ENCODE results near the gene RAB4A. TPM values are rescaled to one million over a fixed set of nuclear protein-coding genes. Genes with fewer than 3 reads are reported as not detected.

Gene RAB4A
- total RNA-seq, 2 donors from 2014 or later, result 91.6 to 100 TPM

DNA sequence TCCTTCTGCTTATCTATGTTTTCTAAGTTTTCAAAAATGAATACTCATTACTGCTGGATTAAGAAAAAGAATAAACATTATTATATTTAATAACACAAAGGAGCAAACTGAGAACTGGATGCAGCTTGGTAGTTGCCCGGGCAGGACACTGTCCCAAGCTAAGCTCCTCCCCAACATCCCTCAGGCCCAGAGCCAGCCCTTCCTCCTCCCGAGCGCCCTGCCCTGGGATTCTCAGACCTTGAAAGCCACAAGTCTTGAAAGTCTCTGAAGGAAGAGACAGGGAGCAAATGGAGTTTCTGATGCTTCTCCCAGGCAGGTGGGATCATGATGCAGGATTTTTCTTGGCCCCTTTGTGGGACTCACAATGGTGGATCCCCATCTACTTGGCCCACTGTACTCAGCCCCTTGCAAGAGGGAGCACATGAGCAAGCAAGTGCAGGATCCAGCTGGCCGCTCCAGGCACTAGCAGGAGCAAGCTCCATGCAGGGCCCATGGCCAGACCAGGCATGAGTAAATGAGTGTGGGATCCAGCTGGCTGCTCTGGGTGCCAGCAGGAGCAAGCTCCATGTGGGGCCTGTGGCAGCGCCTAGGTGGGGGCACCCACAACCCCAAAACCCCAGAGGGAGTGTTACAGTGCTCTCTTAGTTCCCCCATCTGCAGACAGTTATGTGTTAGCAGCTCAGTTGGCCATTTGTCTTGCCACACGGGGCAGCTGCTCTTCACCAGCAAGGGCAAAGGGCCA, 32.1 kb upstream of the RAB4A start:
- intact Hi-C loops (cut with DNase I), result no loop called here
- ATAC-seq, result peak; percentile 67

DNA sequence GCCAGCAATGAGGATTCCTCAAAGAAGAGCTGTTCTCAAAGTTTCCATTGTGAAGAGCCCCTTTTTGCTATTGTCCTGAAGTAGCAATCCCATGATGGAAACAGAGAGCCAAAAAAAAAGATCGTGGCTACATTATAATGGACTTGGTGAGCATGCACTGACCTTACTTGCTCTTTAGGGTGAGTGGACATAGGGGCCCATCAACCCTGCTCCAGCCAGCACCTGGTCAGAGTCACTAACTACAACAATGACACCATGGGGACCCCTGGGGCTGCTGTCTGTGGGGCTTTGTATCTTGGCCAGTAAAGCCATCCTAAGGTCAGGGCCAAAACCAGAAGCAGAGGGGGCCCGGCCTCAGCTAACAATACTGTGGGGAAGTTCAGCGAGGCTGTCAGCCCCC, 30.4 kb upstream of the RAB4A start:
- ATAC-seq (no peak), DNase-seq (no peak)
- intact Hi-C loops (cut with DNase I), result no loop called here

More for the DNA sequence above, 32.1 kb upstream of the RAB4A start:
- peak; percentile 31 for DNase-seq

DNA sequence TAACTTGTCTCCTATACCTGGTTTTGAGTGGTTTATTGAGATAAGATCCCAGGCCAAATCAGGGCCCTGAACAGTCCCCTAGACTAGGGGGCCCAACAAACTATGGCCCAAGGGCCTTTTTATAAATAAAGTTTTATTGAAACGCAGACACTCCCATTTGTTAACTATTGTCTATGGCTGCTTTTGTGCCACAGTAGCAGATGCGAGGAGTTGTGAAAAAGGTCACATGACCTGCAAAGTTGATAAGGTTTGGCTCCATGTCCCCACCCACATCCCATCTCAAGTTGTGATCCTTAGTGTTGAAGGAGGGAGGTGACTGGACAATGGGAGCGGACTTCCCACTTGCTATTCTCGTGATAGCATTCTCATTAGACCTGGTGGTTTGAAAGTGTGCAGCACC, 29.5 kb upstream of the RAB4A start:
- no peak for DNase-seq
- no peak for ATAC-seq
- intact Hi-C loops (cut with DNase I), result no loop called here

DNA sequence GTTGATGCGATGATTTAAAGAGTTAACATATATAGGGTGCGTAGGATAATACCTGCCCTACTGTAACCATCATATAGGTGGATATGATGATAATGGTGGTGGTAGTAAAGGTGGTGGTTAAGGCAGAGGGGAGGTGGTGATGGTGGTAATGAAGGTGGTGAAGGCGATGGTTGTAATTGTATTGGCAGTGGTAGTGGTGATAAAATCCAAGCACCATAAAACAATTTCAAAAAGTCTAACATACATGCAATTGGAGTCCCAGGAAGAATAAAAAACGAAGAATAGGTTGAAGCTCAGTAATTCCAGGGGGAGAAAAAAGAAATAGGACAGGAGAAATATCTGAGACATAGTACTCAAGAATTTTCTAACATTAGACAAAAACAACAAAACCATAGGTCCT, 27.3 kb upstream of the RAB4A start:
- ATAC-seq, result no peak
- intact Hi-C loops (cut with DNase I), result no loop called here
- no peak for DNase-seq

DNA sequence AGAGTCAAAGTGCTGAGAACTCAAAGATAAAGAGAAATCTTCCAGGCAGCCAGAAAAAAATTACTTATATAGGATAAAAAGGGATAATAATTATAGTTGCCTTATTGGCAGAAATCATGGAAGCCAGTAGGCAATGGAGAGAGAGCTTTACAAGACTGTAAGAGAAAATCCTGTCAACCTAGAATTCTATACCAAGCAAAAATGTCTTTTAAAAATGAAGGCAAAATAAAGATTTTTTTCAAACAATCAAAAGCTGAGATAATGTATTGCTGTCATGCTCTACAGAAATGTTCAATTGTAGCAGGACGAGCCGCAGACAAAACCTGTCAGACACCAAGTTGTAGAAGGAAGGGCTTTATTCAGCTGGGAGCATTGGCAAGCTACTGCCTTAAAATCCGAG, 26.8 kb upstream of the RAB4A start:
- ATAC-seq (no peak), DNase-seq (no peak)
- intact Hi-C loops (cut with DNase I), result no loop called here

DNA sequence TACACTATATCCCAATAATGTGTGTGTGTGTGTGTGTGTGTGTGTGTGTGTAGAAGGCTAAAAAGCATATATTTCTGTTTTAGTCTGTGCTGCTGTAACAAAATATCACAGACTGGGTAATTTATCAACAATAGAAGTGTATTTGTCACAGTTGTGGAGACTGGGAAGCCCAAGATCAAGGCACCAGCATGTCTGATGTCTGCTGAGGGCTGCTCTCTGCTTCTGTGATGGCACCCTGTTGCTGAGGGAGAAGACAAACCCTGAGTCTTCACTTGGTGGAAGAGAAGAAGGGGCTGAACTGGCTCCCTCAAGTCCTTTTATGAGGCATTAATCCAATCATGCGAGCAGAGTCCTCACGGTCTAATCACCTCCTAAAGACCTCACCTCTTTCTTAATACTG, 23.0 kb upstream of the RAB4A start:
- DNase-seq, result no peak
- no peak for ATAC-seq
- intact Hi-C loops (cut with DNase I), result no loop called here

DNA sequence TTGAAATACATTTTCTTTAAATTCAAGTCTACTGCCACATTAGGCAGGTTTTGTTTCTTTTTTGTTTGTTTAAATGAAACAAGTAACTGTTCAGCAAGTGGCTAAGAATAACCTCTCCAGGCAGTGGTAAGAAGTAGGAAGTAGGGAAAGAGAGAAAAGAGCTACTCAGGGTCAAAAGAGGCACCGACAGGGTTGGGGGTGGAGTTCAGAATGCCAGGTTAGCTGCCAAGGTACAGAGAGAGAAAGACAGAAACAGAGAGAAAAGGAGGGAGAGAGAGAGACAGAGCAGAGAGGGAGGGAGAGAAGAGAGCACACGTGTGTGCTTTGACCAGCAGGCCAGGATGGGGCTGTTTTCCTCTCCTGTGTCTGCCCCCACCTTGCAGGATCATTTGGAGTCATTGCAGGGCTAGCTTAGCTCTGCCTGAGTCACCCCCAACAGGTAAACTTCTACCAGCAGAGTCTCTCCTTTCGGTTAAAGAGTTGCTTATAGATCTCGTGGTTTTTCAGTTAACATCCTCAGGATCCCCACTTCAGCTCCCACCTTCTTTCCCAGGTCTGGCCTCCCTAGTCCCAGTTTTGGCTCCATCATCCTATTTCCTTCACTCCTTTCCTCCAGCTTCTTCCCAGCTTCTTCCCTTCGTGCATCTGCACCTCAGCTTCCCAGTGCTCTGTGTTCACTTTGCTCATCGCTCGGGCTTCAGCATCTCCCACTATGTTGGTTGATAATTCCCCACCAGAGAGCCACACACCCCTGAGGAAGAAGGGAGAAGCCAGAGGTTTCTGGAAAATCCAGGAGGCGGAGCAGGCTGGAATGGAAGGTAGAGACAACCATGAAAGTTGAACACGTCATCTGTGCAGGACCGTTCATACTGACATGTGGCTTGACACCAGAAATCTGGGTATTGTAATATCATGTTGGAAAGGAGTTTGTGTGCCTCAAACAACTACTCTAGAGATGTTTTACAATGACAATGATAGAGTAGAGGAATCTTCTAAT, 21.8 kb upstream of the RAB4A start:
- intact Hi-C loops (cut with DNase I), result no loop called here
- DNase-seq, result no peak
- no peak for ATAC-seq

DNA sequence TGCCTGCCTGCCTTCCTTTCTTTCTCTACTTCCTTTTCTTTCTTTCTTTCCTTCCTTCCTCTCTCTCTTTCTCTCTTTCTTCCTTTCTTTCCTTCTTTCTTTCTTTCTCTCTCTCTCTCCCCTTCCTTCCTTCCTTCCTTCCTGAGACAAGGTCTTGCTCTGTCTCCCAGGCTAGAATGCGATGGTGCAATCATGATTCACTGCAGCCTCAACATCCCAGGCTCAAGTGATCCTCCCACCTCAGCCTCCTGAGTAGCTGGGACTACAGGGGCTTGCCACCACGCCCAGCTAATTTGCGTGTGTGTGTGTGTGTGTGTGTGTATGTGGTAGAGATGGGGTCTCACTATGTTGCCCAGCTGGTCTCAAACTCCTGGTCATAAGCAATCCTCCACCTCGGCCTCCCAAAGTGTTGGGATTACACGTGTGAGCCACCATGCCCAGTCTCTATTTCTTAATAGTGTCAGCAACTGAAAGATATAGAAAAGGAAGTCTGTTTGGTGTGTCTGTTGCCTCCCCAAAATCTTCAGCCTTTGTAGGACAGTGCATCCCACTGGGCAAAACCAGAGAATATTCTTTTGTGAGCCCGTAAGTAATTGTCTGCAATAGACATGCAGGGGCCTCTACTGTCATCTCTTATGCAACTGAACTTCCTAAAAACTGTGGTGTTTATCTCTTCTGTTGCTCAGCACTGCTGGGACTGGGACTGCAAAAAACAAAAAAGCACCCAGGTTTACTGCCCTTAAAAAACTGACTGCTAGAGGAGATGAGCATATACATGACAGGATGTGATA, 20.9 kb upstream of the RAB4A start:
- intact Hi-C loops (cut with DNase I), result no loop called here
- peak in 1 of 2 donors; percentile 32 for ATAC-seq

DNA sequence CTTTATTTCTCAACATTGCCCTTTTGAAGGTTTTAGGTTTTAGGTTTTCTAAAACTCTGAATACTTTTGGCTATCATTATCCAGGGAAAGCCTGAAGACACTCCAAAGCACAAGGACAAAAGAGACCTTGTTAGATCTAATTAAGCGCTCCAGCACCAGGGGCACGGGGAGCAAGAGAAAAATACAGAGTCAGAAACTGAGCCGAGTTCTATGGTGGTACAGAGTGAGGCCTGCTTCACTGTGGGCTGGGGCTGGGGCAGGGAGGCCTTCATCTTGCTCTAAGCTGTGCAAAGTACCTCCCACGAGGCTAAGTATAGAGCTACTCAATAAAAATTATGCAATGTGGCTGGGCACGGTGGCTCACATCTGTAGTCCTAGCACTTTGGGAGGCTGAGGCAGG, 19.7 kb upstream of the RAB4A start:
- ATAC-seq (no peak), DNase-seq (no peak)
- intact Hi-C loops (cut with DNase I), result no loop called here

More for the DNA sequence above, 20.9 kb upstream of the RAB4A start:
- no peak for DNase-seq

DNA sequence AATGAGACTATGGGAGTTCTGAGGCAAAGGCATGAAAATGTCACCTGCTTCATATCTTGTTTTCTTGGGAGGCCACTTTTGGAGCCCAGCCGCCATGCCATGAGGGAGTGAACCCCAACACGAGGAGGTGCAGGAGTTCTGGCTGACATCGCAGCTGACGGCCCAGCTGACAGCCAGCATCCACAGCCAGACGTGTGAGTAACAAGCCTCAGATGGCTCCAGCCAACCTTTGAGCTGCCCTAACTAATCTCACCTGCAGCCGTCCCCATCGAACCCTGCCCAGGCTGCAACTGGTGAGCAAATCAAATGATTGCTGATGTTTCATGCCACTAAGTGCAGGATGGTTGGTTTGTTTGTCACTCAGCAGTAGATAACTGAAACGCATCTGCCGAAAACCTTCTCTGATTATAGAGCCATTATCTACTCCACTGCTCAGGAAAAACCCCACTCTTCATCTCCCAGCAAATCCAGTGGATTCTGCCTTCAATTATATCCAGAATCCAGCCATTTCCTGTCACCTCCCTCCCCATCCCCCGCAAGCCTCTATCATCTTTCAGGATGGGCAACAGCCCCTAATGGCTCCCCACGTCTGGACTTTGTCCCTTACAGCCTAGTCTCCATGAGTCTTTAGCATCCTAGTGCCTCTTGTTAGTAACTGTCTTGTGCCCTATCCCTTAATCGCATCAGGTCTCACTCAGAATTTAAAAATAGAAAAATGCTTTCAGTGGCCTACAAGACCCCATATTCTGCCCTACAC, 18.5 kb upstream of the RAB4A start:
- peak in 1 of 2 donors; percentile 45 for ATAC-seq
- no peak for DNase-seq
- intact Hi-C loops (cut with DNase I), result no loop called here

DNA sequence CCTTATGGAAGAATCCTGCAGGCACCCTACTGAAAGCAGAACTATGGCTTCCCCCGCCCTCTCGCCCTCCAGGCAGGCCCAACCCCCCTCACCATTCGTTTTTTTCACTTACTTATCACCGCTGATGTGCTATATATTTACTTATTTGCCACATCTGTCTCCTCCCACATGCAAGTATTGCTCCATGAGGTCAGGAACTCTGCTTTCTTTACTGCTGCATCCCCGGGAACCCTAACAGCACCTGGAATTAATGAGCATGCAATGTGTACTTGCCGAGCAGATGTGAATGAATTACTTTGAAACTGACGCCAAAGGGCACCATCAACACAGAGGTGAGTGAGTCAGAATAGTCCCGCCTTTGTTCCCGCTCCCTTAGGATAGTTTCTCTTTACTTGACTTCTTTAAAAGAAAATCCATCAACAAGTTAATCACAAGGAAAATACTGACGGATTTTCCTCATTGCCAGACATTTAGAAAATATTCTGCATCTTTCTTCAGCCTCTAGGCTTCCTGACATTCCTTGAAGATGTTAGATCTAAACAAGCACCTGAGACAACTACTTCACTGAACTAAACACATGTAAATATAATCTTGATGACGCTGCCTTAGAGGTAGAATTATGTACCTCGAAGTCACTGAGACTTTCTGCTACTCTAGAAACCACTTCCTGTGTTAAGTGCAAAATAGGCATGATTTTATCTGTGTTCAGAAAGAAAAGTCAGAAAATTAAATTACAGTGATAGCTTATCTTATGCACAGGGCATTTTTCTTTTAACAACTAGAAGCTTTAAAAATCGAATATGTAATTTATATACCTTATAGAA, 17.5 kb upstream of the RAB4A start:
- intact Hi-C loops (cut with DNase I), result no loop called here
- DNase-seq (no peak), ATAC-seq (peak in 1 of 2 donors; percentile 14)

DNA sequence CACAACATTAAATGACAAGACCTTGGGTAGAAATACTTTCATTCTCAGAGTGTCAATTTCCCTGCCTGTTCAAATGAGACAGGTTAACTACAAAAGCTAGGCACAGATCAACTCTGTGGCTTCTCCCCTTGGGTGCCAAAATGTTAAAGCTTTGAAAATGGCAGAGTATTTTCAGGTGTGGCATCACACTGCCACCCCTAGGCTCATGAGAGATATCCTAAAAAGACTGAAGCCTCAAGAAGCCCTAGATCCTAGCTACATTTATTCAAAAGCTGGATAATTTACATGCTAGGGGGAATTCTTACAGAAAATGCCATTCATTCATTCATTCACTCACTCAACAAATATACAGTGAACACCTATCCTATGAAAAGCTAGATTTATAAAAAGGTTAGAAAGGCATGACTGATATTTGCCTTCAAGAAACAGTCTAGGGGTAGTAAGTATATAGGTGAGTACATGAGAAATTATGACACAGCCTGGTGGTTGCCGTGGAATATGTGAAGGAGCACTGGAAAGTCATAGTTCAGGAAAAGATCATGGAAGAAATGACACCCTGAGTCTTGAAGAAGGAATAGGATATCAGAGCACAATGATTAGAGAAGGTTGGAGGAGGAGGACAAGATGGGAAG, 15.9 kb upstream of the RAB4A start:
- ATAC-seq (peak; percentile 11 to 36), DNase-seq (no peak)
- intact Hi-C loops (cut with DNase I), result loop anchor here in 1 of 2 donors (5.0 kb wide), 1 partner anchor 227 kb away; no protein-coding TSS in a partner anchor

DNA sequence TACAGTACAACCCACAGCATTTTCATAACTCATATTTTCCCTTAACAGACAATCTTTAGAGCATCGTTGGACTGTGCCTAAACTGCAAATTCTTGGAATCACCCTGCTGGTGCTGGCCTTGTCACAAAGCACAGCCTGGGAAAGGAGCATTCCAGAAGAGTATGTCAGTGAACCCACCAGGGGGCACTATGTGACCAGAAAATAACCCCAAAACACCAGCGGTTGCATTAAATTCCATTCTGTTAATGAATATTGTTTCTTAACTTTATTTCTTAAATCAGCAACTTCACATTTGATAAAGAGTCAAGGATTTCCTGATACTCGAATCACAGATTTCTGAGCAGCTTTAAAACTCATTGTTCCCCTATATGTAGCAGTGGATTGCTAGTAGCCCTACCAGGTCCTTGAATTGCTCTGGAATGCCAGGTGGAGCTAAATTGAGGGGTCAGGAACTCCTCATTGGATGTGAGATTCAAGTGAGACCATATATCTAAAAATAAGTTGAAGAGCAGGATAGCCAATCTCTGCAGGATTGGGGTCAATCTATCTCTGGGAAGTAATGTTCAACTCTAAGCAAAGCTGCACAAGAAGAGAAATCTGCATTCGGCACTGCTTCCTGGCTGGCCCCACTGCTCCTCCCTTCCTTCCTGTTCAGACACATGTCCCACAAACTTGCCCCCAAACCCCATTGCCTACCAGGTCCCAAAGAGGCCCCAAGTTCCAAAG, 12.7 kb upstream of the RAB4A start:
- ATAC-seq, result peak; percentile 82 to 83
- peak; percentile 54 for DNase-seq
- intact Hi-C loops (cut with DNase I), result loop anchor here (1.0 to 5.0 kb wide), 3 partner anchors 224 to 257 kb away; no protein-coding TSS in a partner anchor

DNA sequence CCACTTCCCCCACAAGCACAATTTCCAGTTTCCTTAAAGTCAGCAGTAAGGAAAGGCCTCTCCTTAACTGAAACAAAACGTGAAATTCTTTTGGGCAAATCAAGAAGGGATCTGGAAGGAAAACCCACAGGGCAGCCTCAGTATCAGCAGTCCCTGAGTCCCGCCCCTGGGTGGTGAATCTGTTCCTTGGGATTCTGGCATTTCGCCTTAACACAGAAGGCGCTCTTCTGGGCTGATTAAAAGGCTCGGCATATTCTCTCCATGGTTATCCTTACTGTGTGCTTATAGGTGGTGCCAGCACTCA, 12.2 kb upstream of the RAB4A start:
- no peak for DNase-seq
- peak in 1 of 2 donors; percentile 31 for ATAC-seq
- intact Hi-C loops (cut with DNase I), result loop anchor here (1.0 to 5.0 kb wide), 3 partner anchors 224 to 256 kb away; no protein-coding TSS in a partner anchor

DNA sequence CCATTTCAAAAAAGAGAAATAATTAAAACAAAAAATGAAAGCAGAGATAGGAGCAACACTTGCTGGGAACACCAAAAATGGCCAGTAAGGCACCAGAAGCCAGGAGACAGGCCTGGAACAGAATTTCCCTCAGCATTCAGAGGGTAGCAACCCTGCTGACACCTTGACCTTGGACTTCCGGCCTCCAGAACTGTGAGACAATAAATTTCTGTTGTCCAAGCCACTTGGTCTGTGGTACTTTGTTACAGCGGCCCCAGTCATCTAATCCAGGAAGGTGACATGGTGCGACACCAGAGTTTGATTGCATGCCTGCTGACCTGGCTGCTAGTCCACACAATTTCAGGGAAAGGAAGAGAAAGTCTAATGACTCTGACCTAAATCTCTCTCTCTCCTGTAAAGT, 10.6 kb upstream of the RAB4A start:
- ATAC-seq (no peak), DNase-seq (no peak)
- intact Hi-C loops (cut with DNase I), result loop anchor here (10.0 kb wide), 2 partner anchors 95 to 245 kb away; partner anchors contain the start of gene NUP133 (in 1 of the 2)

DNA sequence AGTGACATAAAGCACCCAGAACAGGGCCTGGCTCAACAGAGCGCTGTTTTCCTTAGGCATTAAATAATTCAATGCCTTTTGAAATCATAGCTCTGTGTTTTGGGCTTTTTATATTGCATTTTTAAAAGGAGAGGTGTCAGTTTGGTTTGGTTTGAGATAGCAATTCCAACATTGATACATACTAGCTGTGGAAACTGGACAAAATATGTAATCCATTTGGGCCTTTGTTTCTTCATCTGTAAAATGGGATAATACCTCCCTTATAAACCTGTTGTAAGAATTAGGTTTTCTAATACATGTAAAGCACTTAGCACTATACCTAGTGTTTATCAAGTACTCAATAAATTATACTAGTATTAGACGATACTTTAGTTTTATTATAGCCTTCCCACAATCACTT, 8.7 kb upstream of the RAB4A start:
- intact Hi-C loops (cut with DNase I), result loop anchor here (10.0 kb wide), 2 partner anchors 93 to 243 kb away; partner anchors contain the start of gene NUP133 (in 1 of the 2)
- no peak for ATAC-seq
- no peak for DNase-seq
